Sigmoid colon (tissue), 3 donors: ENCODE measurements around the gene MOB2.

Experiments
- CTCF ChIP-seq, 4 experiments: fragments of 450-650 bp in 3 of 4; fragments of 200-600 bp in 1 of 4; IDR thresholded peaks; one replicate each; pipeline ENCODE4 v1.5.1; 2016 to 2019; ENCODE audit warnings: antibody characterized with exemption in 4 of 4, mild to moderate bottlenecking in 3 of 4, moderate library complexity in 2 of 4
- POLR2A ChIP-seq, 2 donors: fragments of 450-650 bp; IDR thresholded peaks; one replicate each; pipeline ENCODE4 v1.6.1; 2016; ENCODE audit warnings: antibody characterized with exemption in 2 of 2, mild to moderate bottlenecking in 2 of 2, moderate library complexity in 2 of 2

- TF ChIP-seq POLR2A (IDR thresholded peaks at IDR 0.05) (no peak), CTCF (IDR thresholded peaks at IDR 0.05) (no peak)
These were observed 50.6 kb downstream of the MOB2 start for GRCh38 chr11:1435820-1436467.
